Stimulated activated naive CD8-positive, alpha-beta T cell treated with anti-CD3 and anti-CD28 coated beads, Interleukin-15, amount 100 ng/mL, for 72 hours (primary cell): ENCODE data around the gene CST7.

ENCODE experiments used
- ATAC-seq: fragments of 150-1000 bp; cut with Tn5 transposase; 2 replicates; pipeline ENCODE4 v1.10.0; 2021; ENCODE audit warnings: mild to moderate bottlenecking, moderate library complexity
- DNase-seq, 2 donors: peaks; one replicate each; pipeline ENCODE4 v3.0.0; 2021 to 2022
- H3K27ac Mint-ChIP-seq, 2 donors: one replicate each; pipeline ENCODE4 v1.8.0; 2022; ENCODE audit warnings: mild to moderate bottlenecking in 2 of 2, mixed read lengths in 2 of 2, moderate library complexity in 2 of 2
- H3K27me3 Mint-ChIP-seq: one replicate; pipeline ENCODE4 v1.8.0; 2022; ENCODE audit warnings: mixed read lengths
- H3K4me1 Mint-ChIP-seq: one replicate; pipeline ENCODE4 v1.8.0; 2022; ENCODE audit warnings: mild to moderate bottlenecking, mixed read lengths
- H3K4me3 Mint-ChIP-seq, 2 donors: one replicate each; pipeline ENCODE4 v1.8.0; 2022; ENCODE audit warnings: mild to moderate bottlenecking in 2 of 2, mixed read lengths in 2 of 2, moderate library complexity in 1 of 2
- H3K9me3 Mint-ChIP-seq, 2 donors: one replicate each; pipeline ENCODE4 v1.8.0; 2022; ENCODE audit warnings: mixed read lengths in 2 of 2

CST7 gene

DNA sequence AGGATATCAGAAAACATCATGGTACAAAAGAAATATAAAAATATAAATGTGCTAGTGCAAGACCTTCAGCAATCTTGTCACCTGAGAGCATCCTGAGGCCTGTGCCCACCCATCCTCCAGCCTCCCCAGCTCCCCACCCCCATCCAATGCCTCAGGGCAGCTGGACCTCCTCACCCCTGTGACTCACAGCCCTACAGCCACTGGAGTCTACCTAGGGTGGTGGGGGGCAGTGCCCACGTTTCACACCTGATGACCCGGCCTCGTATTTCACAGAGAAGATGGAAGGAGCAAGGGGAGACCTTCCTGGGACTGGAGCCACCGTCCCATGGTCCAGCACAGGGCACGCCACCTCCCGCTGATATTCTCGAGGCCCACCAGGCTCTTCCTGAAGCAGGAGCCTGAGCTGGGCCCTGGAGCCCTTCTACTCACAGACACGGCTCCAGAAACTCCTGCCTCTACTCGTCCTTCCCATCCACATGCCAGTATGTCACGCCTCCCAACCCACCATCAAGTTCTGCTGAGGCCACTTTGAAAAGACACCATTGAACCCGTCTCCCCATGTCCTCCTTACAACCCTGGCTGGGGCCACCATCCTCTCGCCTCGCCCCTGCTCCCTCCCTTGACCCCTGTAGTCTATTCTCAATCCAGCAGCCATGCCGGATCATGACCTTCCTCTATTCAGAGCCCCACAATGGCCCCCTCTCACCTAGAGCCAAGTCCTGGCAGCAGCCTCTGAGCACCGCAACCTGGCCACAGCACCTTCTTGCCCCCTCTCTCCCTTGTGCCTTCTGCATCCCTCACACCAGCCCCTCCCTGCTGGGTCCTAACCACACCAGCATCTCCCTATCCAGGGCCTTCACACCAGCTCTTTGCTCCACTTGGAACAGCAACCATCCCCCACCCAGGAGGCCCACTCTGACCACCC lies 30.2 kb downstream of the CST7 start:
- H3K27me3 Mint-ChIP-seq = no peaks in the 10 kb centered on the region
- peaks cover 24% of the 10 kb centered on the region for H3K4me1 Mint-ChIP-seq
- ATAC-seq = no peak
- peak overlapping the region in 1 of 2 donors; percentile 0 for H3K27ac Mint-ChIP-seq
- no peak for DNase-seq
- H3K4me3 Mint-ChIP-seq = no peak overlapping the region
- peaks cover 4 to 28% of the 10 kb centered on the region in 2 donors for H3K9me3 Mint-ChIP-seq

DNA sequence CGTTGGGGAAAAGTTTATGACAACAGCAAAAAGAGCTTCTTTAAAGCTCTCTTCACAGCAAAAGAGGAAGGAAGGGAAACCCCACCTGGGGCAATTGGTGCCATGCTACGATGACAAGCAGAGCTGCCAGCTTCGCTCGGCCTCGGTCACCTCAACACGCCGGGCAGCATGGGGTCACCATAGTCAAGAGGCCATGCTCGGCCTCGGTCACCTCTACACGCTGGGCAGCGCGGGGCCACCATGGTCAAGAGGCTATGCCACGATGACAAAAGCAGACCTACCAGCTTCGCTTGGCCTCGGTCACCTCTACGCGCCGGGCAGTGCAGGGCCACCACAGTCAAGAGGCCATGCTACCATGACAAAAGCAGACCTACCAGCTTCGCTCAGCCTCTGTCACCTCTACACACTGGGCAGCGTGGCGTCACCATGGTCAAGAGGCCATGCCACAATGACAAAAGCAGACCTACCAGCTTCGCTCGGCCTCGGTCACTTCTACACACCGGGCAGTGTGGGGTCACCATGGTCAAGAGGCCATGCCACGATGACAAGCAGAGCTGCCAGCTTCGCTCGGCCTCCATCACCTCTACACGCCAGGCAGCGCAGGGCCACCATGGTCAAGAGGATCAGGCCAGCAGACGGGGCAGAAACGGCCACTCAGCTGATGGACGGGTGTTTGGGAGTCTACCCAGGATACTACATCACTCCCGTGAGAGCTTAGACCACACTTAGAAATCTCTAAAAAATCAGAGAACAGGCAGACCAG lies 31.4 kb downstream of the CST7 start:
- Mint-ChIP-seq H3K4me1 (peaks cover 32% of the 10 kb centered on the region), H3K27me3 (no peaks in the 10 kb centered on the region), H3K9me3 (peaks cover 4 to 26% of the 10 kb centered on the region in 2 donors), H3K4me3 (no peak overlapping the region), H3K27ac (peak overlapping the region; percentile 7 to 77)
- no peak for DNase-seq
- ATAC-seq = no peak

DNA sequence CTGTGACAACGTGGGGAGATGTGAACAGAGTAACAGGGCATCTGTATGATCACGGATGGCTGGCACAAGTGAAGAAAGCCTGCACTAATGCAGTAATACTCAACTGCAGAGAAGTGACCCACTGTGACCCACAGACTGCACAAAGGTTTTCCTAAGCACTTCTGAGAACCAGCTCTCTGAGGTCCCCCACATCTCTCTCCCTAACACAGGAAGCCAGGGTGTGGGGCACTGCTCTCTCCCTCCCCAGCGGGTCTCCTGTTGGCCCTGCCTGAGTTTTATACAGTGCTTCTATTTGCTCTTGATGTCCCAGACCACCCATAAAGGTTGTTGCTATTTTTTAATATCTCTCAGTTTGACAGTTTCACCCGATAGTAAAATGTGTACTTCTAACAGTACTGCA lies 32.2 kb downstream of the CST7 start:
- no peak overlapping the region for H3K4me3 Mint-ChIP-seq
- no peaks in the 10 kb centered on the region for H3K27me3 Mint-ChIP-seq
- peaks cover 1 to 18% of the 10 kb centered on the region in 2 donors for H3K9me3 Mint-ChIP-seq
- DNase-seq (no peak), ATAC-seq (no peak)
- H3K4me1 Mint-ChIP-seq = peaks cover 40% of the 10 kb centered on the region
- H3K27ac Mint-ChIP-seq = peak overlapping the region in 1 of 2 donors; percentile 33

DNA sequence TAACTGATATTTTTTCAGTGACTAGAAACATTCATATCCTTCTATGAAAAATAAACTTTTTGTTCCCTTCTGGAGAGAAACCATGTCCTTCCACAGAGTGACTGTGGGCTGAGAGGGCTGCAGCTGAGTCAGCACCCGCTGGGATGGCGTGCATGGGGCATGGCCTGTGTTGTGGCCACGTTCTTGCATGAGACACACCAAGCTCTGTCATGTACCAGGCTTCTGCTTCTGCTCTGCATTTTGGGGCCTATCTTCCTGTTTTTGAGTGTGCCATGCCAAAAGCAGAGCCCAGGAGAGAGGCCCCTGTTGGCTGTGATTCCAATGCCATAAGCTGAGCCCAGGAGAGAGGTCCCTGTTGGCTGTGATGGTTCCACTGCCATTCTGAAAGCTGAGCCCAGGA lies 32.7 kb downstream of the CST7 start:
- no peak for ATAC-seq
- no peak for DNase-seq

DNA sequence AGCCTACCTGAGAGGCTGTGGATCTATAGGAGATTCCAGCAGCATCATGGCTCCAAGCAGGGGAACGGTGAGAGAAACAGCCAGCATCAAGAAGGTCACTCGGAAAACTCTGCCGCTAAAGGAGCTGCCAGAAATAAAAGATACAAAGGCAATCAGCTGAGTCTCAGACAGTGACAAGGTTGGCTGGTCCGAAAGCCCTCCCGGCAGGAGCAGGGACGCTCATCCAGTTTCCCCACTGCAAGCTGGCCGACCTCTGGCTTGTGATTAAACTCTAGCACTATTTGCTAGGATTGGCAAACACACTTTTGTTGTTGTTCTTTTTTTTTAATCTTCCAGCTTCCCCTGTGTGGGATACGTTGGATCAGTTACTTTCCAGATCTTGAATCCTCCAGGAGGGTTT lies 34.8 kb downstream of the CST7 start:
- Mint-ChIP-seq H3K9me3 (peaks cover 0 to 7% of the 10 kb centered on the region in 2 donors), H3K27ac (no peak overlapping the region), H3K4me3 (no peak overlapping the region), H3K4me1 (peaks cover 67% of the 10 kb centered on the region), H3K27me3 (no peaks in the 10 kb centered on the region)
- DNase-seq (no peak), ATAC-seq (no peak)

More for the DNA sequence above, 32.7 kb downstream of the CST7 start:
- Mint-ChIP-seq H3K27me3 (no peaks in the 10 kb centered on the region), H3K4me3 (no peak overlapping the region), H3K4me1 (peaks cover 46% of the 10 kb centered on the region), H3K9me3 (peaks cover 0 to 13% of the 10 kb centered on the region in 2 donors), H3K27ac (peak overlapping the region; percentile 33 to 69)

DNA sequence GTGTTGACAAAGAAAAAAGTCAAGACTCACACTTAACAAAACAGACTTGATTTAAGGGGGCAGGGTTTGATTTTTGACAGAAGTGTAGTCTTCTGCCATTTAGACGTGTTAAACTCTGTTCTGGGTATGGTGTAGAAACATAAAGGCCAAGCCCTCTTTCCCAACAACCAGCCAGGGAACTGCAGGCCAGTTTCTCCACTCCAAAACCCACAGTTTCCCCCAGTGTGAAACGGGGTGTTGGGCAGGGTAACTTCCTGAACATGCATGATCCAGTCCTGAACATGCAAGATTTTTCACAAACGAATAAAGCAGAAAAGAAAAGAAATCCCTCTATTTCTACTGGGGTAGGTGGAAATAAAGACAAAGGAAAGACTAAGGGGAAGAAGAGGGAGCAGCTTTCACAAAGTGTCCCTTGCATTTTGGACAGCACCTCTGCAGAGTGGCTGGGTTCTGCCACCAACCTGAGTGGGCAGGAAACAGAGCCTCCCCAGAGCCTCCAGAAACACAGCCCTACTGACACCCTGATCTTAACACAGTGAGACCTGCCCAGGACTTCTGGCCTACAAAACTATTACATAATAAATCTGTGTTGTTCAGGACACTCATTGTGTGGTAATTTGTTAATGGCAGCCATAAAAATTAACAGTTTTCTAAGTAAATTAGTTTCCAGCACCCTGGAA lies 36.0 kb downstream of the CST7 start:
- no peak overlapping the region for H3K4me3 Mint-ChIP-seq
- H3K27ac Mint-ChIP-seq = peak overlapping the region in 1 of 2 donors; percentile 34
- H3K27me3 Mint-ChIP-seq = no peaks in the 10 kb centered on the region
- no peak for DNase-seq
- peaks cover 0 to 2% of the 10 kb centered on the region in 2 donors for H3K9me3 Mint-ChIP-seq
- ATAC-seq = no peak
- H3K4me1 Mint-ChIP-seq = peaks cover 69% of the 10 kb centered on the region

DNA sequence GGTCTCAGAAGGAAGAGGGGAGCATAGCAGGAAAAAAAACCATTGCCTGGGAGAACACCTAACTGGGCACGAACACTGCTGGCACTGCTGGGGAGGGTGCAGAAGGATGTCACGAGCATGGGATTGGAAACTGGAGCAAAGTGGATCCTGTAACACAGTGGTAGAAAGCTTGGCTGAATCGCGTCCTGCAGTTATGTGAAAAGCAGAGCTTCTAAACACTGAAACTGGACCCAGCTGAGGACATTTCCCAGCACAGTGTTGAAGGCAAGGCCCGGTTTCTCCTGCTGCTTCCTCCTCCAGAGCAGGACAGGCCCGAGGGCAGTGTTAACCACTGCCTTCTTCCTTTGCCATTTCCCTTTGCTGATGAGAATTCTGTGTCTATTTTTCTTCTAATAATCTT lies 36.7 kb downstream of the CST7 start:
- Mint-ChIP-seq H3K4me1 (peaks cover 75% of the 10 kb centered on the region), H3K27me3 (no peaks in the 10 kb centered on the region), H3K4me3 (no peak overlapping the region), H3K9me3 (no peaks in the 10 kb centered on the region), H3K27ac (peak overlapping the region in 1 of 2 donors; percentile 71)
- ATAC-seq = no peak
- no peak for DNase-seq

DNA sequence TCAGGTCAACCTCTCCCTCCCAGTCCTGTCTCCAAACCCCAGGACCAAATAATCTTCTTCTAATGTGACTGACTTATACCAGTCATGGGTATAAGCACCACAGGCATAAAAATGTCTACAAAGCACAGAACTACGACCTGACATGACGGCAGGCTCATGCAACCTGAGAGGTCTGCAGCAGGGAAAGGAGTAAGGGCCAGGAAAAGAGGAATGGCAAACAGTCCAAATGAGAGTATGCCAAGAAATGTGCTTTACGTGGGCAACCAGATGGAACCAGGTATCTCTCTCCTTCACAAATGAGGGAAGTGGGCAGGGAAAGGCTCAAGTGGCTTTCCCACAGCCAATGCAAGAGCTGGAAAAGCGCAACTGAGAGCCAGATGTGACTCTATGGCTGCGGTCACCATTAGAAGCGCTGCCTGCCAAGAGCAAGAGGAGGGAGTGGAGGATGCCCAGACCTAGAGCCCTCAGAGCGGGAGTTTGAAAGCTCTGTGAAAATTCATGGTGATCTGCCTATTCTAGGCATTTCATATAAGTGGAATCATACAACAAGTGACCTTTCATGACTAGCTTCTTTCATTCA lies 37.5 kb downstream of the CST7 start:
- Mint-ChIP-seq H3K4me1 (peaks cover 79% of the 10 kb centered on the region), H3K9me3 (no peaks in the 10 kb centered on the region), H3K27ac (peak overlapping the region; percentile 63 to 94), H3K4me3 (peak overlapping the region in 1 of 2 donors; percentile 21), H3K27me3 (no peaks in the 10 kb centered on the region)
- DNase-seq = no peak
- no peak for ATAC-seq

DNA sequence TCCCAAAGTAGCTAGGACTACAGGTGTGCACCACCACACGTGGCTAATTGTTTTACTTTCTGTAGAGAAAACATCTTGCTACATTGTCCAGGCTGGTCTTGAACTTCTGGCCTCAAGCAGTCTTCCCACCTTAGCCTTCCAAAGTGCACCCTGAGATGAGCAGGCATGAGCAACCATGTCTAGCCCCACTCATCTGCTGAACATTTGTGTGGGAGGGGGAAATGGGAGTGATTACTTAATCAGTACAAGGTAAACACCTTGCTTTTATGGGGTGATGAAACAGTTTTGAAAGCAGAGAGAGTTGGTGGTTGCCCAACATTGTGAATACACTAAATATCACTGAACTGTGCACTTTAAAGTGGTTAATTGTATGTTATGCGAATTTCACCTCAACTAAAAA lies 38.2 kb downstream of the CST7 start:
- Mint-ChIP-seq H3K27ac (peak overlapping the region; percentile 87 to 94), H3K4me3 (peak overlapping the region; percentile 27 to 36), H3K9me3 (no peaks in the 10 kb centered on the region), H3K4me1 (peaks cover 76% of the 10 kb centered on the region), H3K27me3 (no peaks in the 10 kb centered on the region)
- peak; percentile 30 to 62 for DNase-seq
- ATAC-seq = peak; percentile 88

DNA sequence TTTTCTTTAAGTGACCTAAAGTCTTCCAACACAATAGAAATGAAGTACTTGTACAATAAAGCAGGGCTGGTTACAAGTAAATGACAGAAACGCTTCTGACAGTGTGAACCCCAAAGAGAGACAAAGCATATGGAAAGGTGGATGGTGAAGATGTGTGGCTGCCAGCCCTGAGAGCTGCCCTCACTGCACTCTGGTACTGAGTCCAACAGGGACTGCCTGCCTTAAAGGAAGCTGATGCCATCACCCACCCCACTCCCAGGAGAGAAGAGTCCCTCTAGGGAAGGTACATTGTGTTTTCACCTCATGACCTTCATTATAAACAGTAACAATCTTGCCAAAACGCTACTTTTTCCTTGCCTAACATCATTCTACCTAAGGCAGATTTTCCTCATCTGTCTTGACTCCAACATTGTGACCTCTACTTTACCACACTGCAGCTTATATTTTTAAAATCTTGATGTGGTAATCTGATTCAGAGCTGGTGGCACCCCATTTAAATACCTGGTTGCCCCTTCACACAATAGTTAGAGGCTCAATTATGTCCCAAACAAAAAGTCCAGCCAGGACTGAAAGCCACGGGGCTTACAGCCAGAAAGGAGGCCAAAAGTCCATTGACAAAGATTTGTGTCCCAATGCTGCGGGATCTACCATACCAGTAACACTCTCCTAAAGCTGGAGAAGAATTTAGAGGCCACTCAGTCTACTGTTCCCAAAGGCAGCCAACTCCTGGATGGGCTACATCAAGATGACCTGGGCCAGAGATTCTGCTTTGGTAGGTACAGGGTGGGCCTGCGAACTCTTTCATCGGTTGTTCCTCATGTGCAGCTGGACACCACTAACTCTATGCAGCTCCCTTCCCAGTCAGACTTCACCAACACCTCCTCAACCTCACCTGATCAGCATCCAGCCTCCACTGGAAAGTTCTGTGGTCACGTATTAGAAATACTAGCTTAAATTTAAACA lies 39.1 kb downstream of the CST7 start:
- peaks cover 76% of the 10 kb centered on the region for H3K4me1 Mint-ChIP-seq
- H3K27me3 Mint-ChIP-seq = no peaks in the 10 kb centered on the region
- peak overlapping the region; percentile 36 to 53 for H3K4me3 Mint-ChIP-seq
- DNase-seq = no peak
- no peaks in the 10 kb centered on the region for H3K9me3 Mint-ChIP-seq
- no peak for ATAC-seq
- peak overlapping the region; percentile 48 to 88 for H3K27ac Mint-ChIP-seq

DNA sequence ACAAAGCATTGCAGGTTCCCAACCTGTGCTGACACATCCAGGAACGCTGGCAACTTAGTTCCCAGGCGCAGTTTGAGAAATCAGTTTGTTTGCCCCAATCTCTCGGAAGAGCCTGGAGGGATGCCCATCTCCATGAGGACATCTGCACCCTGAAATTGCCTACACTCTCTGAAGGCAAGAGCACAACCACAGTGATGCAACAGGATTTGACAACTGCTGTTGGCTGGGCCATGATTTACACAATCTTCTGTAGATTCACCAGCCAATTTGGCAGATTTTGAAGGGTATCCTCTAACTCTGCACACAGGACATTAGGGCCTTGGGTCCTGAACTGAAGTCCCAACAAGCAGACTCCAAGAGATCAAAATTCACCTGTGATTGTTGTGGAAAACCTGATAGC lies 40.1 kb downstream of the CST7 start:
- DNase-seq (no peak), ATAC-seq (no peak)
- Mint-ChIP-seq H3K4me1 (peaks cover 84% of the 10 kb centered on the region), H3K27me3 (no peaks in the 10 kb centered on the region), H3K4me3 (peak overlapping the region; percentile 40 to 53), H3K9me3 (no peaks in the 10 kb centered on the region), H3K27ac (no peak overlapping the region)

DNA sequence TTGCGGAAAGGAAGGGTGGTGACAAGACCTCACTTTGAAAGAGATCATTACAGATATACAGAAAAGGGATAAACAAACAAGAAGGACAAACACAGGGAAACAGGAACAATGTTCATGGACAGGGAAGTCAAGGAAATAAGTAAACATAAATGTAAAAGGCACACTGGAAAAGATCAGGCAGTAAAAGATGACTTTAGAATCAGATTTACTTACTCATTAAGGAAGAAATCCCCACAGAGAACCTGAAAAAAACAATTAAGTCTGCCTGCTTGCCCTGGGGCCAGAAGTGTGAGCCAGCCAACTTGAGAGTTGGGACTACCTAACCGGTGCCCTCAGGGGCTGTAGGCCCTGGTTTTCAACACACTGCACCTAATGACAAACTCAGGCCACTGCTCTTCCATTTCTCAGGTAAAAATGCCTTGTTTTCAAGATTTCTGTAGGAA lies 41.8 kb downstream of the CST7 start:
- peak overlapping the region; percentile 81 to 97 for H3K4me3 Mint-ChIP-seq
- peak overlapping the region in 1 of 2 donors; percentile 29 for H3K27ac Mint-ChIP-seq

DNA sequence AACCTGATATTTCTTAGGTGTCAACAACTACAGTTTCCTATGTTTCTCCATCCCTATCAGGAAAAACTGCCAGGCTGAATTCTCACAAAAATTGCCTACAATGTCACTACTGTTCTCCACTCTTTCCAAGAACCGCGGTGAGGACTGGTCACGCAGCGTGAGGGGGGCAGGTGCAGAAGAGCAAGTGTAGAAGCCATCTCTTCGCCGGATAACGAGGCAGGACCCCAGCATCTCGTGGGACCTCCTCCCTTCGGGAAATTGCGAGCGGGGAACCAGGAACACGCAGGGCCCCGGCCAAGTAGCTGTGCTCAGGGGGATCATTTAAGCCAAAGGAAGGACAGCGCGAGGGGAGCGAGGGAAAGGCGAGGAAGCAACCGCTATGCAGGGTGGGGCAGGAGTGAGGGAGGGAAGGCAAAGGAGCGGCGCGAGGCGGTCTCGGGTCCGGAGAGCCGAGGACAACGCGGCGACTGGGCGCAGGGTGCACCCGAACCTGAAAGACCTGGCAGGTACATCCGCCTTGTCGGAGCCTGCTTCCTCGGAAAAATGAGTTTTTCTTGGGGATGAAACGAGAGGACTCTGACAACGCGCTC lies 42.9 kb downstream of the CST7 start:
- Mint-ChIP-seq H3K27ac (peak overlapping the region; percentile 96 to 98), H3K27me3 (no peaks in the 10 kb centered on the region), H3K4me1 (peaks cover 70% of the 10 kb centered on the region), H3K4me3 (peak overlapping the region; percentile 81 to 97), H3K9me3 (no peaks in the 10 kb centered on the region)
- peak; percentile 17 to 29 for DNase-seq
- peak; percentile 24 for ATAC-seq

More for the DNA sequence above, 41.8 kb downstream of the CST7 start:
- no peaks in the 10 kb centered on the region for H3K9me3 Mint-ChIP-seq
- DNase-seq (no peak), ATAC-seq (no peak)
- no peaks in the 10 kb centered on the region for H3K27me3 Mint-ChIP-seq
- H3K4me1 Mint-ChIP-seq = peaks cover 81% of the 10 kb centered on the region
